Measurements from ENCODE around the gene USH2A. TPM values are rescaled to one million over a fixed set of nuclear protein-coding genes. Genes with fewer than 3 reads are reported as not detected.

USH2A gene
- total RNA-seq, 1 donor from 2014 or later = 0.04 TPM

DNA sequence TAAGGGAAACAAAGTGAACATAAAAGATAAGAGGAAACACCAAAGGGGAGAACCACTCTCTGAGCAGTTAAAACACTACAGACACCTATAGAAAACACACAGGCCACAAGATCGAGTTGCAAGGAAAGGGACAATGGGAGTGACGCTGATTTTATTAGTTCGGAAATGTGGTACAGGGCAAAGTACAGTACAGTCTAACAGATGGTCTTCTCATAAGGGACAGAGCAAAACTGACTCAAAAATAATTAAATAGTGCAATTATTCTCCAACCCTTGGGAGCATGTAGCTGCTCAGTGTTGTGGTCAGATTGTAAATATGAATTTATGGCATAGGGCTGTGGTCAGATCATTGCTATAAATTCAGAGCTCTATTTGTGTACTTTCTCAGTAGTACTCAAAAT is 352.0 kb downstream of the USH2A start:
- no peaks in the 10 kb centered on the region for H4K20me1 ChIP-seq (ENCODE audit: low read depth)
- H3K79me2 ChIP-seq (ENCODE audit: low read depth) = no peaks in the 10 kb centered on the region
- TF ChIP-seq, protein P1, sequence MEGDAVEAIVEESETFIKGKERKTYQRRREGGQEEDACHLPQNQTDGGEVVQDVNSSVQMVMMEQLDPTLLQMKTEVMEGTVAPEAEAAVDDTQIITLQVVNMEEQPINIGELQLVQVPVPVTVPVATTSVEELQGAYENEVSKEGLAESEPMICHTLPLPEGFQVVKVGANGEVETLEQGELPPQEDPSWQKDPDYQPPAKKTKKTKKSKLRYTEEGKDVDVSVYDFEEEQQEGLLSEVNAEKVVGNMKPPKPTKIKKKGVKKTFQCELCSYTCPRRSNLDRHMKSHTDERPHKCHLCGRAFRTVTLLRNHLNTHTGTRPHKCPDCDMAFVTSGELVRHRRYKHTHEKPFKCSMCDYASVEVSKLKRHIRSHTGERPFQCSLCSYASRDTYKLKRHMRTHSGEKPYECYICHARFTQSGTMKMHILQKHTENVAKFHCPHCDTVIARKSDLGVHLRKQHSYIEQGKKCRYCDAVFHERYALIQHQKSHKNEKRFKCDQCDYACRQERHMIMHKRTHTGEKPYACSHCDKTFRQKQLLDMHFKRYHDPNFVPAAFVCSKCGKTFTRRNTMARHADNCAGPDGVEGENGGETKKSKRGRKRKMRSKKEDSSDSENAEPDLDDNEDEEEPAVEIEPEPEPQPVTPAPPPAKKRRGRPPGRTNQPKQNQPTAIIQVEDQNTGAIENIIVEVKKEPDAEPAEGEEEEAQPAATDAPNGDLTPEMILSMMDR (IDR thresholded peaks at IDR 0.05) = no peak
- TF ChIP-seq EZH2 (IDR thresholded peaks at IDR 0.05) (no peak), EZH2phosphoT487 (IDR thresholded peaks at IDR 0.05) (no peak)
- Mint-ChIP-seq H3K9me3 (no peaks in the 10 kb centered on the region), H3K36me3 (no peaks in the 10 kb centered on the region), H3K27me3 (ENCODE audit: insufficient read depth, low read depth) (no peaks in the 10 kb centered on the region), H3K4me1 (peaks cover 23% of the 10 kb centered on the region), H3K4me3 (no peak overlapping the region), H3K27ac (no peak overlapping the region)
- H3K27me3 ChIP-seq = no peaks in the 10 kb centered on the region
- H2AFZ ChIP-seq (replicated peaks) = peak overlapping the region; percentile 68
- no peak overlapping the region for H3K9ac ChIP-seq
- no peaks in the 10 kb centered on the region for H3K36me3 ChIP-seq
- H3K9me3 ChIP-seq (ENCODE audit: low read depth) = no peaks in the 10 kb centered on the region
- no peak overlapping the region for H3K4me2 ChIP-seq
- H3K4me1 ChIP-seq = no peaks in the 10 kb centered on the region
- no peak for DNase-seq (ENCODE audit: low spot score)
- H3K4me3 ChIP-seq = no peak overlapping the region
- H3K27ac ChIP-seq = no peak overlapping the region
- no peaks in the 10 kb centered on the region for H3F3A ChIP-seq (ENCODE audit: low read depth)

DNA sequence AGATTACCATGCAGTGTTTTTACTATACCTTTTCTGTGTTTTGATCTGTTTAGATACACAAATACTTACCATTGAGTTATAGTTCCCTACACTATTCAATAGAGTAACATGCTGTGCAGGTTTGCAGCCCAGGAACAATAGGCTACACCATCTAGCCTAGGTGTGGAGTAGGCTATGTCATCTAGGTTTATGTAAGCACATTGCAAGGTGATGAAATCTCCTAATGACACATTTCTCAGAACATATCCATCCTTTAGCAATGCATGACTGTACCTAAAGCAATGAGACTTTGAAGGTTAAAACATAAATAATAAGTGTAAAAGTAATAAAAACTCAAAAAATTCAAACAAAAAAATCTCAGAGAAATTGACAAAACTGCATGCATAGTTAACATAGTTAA is 358.6 kb downstream of the USH2A start:
- H2AFZ ChIP-seq (replicated peaks) = no peak overlapping the region
- H3K4me1 ChIP-seq = no peaks in the 10 kb centered on the region
- H3K9ac ChIP-seq = no peak overlapping the region
- TF ChIP-seq EZH2phosphoT487 (IDR thresholded peaks at IDR 0.05) (no peak), EZH2 (IDR thresholded peaks at IDR 0.05) (no peak)
- TF ChIP-seq, protein P1 (IDR thresholded peaks at IDR 0.05) = no peak
- no peaks in the 10 kb centered on the region for H4K20me1 ChIP-seq (ENCODE audit: low read depth)
- H3K36me3 ChIP-seq = no peaks in the 10 kb centered on the region
- Mint-ChIP-seq H3K9me3 (no peaks in the 10 kb centered on the region), H3K4me1 (no peaks in the 10 kb centered on the region), H3K27ac (no peak overlapping the region), H3K27me3 (ENCODE audit: insufficient read depth, low read depth) (no peaks in the 10 kb centered on the region), H3K4me3 (no peak overlapping the region), H3K36me3 (no peaks in the 10 kb centered on the region)
- no peaks in the 10 kb centered on the region for H3K79me2 ChIP-seq (ENCODE audit: low read depth)
- H3F3A ChIP-seq (ENCODE audit: low read depth) = no peaks in the 10 kb centered on the region
- H3K4me2 ChIP-seq = no peak overlapping the region
- H3K27me3 ChIP-seq = no peaks in the 10 kb centered on the region
- H3K4me3 ChIP-seq = no peak overlapping the region
- H3K27ac ChIP-seq = no peak overlapping the region
- H3K9me3 ChIP-seq (ENCODE audit: low read depth) = no peaks in the 10 kb centered on the region
- DNase-seq (ENCODE audit: low spot score) = no peak

DNA sequence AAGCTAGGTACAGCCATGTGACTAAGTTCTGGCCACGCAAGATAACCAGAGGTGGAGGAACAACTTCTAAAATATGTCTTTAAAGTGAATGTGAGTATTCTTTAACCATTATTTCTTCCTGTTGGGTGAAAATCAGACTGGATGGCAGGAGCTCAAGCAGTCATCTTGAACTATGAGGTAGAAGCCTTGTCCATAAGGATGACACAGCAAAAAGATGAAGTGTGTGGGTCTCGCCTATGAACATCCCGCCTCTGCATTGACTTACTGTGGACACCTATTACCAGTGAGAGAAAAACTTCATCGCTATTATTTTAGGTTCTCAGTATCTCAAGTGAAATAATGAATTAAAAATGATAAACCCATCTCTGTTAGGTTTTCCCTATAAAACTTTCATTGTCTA is 365.3 kb downstream of the USH2A start:
- Histone ChIP-seq H3K4me2 (no peak overlapping the region), H2AFZ (replicated peaks) (no peak overlapping the region), H3K27me3 (no peaks in the 10 kb centered on the region), H3K4me1 (no peaks in the 10 kb centered on the region), H3K4me3 (no peak overlapping the region), H3F3A (ENCODE audit: low read depth) (no peaks in the 10 kb centered on the region), H3K36me3 (no peaks in the 10 kb centered on the region), H3K9ac (no peak overlapping the region), H3K79me2 (ENCODE audit: low read depth) (no peaks in the 10 kb centered on the region), H4K20me1 (ENCODE audit: low read depth) (no peaks in the 10 kb centered on the region), H3K27ac (no peak overlapping the region), H3K9me3 (ENCODE audit: low read depth) (no peaks in the 10 kb centered on the region)
- Mint-ChIP-seq H3K4me1 (peaks cover 8% of the 10 kb centered on the region), H3K9me3 (no peaks in the 10 kb centered on the region), H3K27me3 (ENCODE audit: insufficient read depth, low read depth) (no peaks in the 10 kb centered on the region), H3K4me3 (no peak overlapping the region), H3K36me3 (no peaks in the 10 kb centered on the region), H3K27ac (no peak overlapping the region)
- DNase-seq (ENCODE audit: low spot score) = no peak
- no peak for TF ChIP-seq EZH2 (IDR thresholded peaks at IDR 0.05)
- TF ChIP-seq, protein P1 (IDR thresholded peaks at IDR 0.05) = no peak
- TF ChIP-seq EZH2phosphoT487 (IDR thresholded peaks at IDR 0.05) = no peak
